Osteocyte (in vitro differentiated cells): Measurements from ENCODE around the gene ARHGEF25. TPM values are rescaled to one million over a fixed set of nuclear protein-coding genes. Genes with fewer than 3 reads are reported as not detected.
A peak's percentile ranks its signal among the peaks of the same experiment; 100 is the strongest.

ENCODE experiments used
- DNase-seq: peaks from one replicate; pipeline ENCODE4 v3.0.0; 2021; ENCODE audit warnings: mixed read lengths; ENCODE audit not compliant: unreplicated experiment; ENCODE audit errors: extremely low spot score
- H3K27ac Mint-ChIP-seq: one replicate; pipeline ENCODE4 v1.8.0; 2021; ENCODE audit warnings: mild to moderate bottlenecking, mixed read lengths; ENCODE audit not compliant: unreplicated experiment
- H3K27me3 Mint-ChIP-seq: one replicate; pipeline ENCODE4 v1.8.0; 2021; ENCODE audit warnings: mixed read lengths; ENCODE audit not compliant: unreplicated experiment
- H3K36me3 Mint-ChIP-seq: one replicate; pipeline ENCODE4 v1.8.0; 2021; ENCODE audit warnings: mixed read lengths; ENCODE audit not compliant: unreplicated experiment
- H3K4me1 Mint-ChIP-seq: one replicate; pipeline ENCODE4 v1.8.0; 2021; ENCODE audit warnings: mixed read lengths; ENCODE audit not compliant: unreplicated experiment
- H3K4me3 Mint-ChIP-seq: one replicate; pipeline ENCODE4 v1.8.0; 2021; ENCODE audit warnings: mild to moderate bottlenecking, moderate library complexity, mixed read lengths; ENCODE audit not compliant: unreplicated experiment
- H3K9me3 Mint-ChIP-seq: one replicate; pipeline ENCODE4 v1.8.0; 2021; ENCODE audit warnings: mixed read lengths; ENCODE audit not compliant: unreplicated experiment
- CTCF ChIP-seq: fragments of 200-600 bp; sonication (generic); IDR thresholded peaks from 2 replicates; pipeline ENCODE4 v1.5.0; 2021; ENCODE audit warnings: antibody characterized with exemption, mild to moderate bottlenecking, moderate library complexity
- total RNA-seq: library from RNA; stranded (reverse); gene quantifications from 2 replicates; pipeline ENCODE4 v1.2.1, GENCODE V29; 2021

The ARHGEF25 gene
- total RNA-seq, 1 donor from 2014 or later, result 27.6 TPM

GRCh38 chr12:57610554-57611107, 604 bp upstream of the ARHGEF25 start:
- TF ChIP-seq CTCF, result no peak
- Mint-ChIP-seq H3K36me3 (peaks cover 8% of the 10 kb centered on the region), H3K4me1 (peaks cover 26% of the 10 kb centered on the region), H3K27me3 (peaks cover 2% of the 10 kb centered on the region), H3K9me3 (no peaks in the 10 kb centered on the region), H3K4me3 (peak overlapping the region; percentile 69), H3K27ac (peak overlapping the region; percentile 44)
- DNase-seq, result no peak

GRCh38 chr12:57611827-57612710, 834 bp downstream of the ARHGEF25 start:
- Mint-ChIP-seq H3K27ac (peak overlapping the region; percentile 47), H3K36me3 (peaks cover 20% of the 10 kb centered on the region)
- no peak for DNase-seq

GRCh38 chr12:57612711-57613426, 1.6 kb downstream of the ARHGEF25 start:
- Mint-ChIP-seq H3K36me3 (peaks cover 27% of the 10 kb centered on the region), H3K4me3 (peak overlapping the region; percentile 78), H3K9me3 (no peaks in the 10 kb centered on the region), H3K27me3 (peaks cover 5% of the 10 kb centered on the region), H3K27ac (no peak overlapping the region), H3K4me1 (peaks cover 29% of the 10 kb centered on the region)
- TF ChIP-seq CTCF, result no peak
- no peak for DNase-seq

More at GRCh38 chr12:57611827-57612710, 834 bp downstream of the ARHGEF25 start:
- peaks cover 29% of the 10 kb centered on the region for H3K4me1 Mint-ChIP-seq
- TF ChIP-seq CTCF, result no peak
- no peaks in the 10 kb centered on the region for H3K9me3 Mint-ChIP-seq
- H3K27me3 Mint-ChIP-seq, result no peaks in the 10 kb centered on the region
- peak overlapping the region; percentile 78 for H3K4me3 Mint-ChIP-seq

GRCh38 chr12:57613427-57614109, 2.3 kb downstream of the ARHGEF25 start:
- Mint-ChIP-seq H3K4me1 (peaks cover 29% of the 10 kb centered on the region), H3K9me3 (no peaks in the 10 kb centered on the region), H3K27me3 (peaks cover 5% of the 10 kb centered on the region), H3K4me3 (no peak overlapping the region), H3K36me3 (peaks cover 27% of the 10 kb centered on the region), H3K27ac (no peak overlapping the region)
- no peak for TF ChIP-seq CTCF
- no peak for DNase-seq
